Caco-2 (cell line): Measurements from ENCODE around the gene PRSS27. TPM values are rescaled to one million over a fixed set of nuclear protein-coding genes. Genes with fewer than 3 reads are reported as not detected.

Experiments
- BruUV-seq: library from RNA; stranded (reverse); fragments of 400-500 nt; replicated peaks from 2 replicates; lab custom pipeline; 2021; lab: Mats Ljungman, UMichigan
- CTCF ChIA-PET: fragments of 300-600 bp; sonication (Branson Sonifier 250); formaldehyde crosslinking; loops from one replicate; lab custom pipeline; 2022; ENCODE audit warnings: antibody characterized with exemption; lab: Charles Lee
- POLR2A ChIA-PET: fragments of 300-600 bp; sonication (Branson Sonifier 250); formaldehyde crosslinking; loops from one replicate; lab custom pipeline; 2022; ENCODE audit warnings: antibody characterized with exemption; lab: Charles Lee
- DNase-seq, 2 experiments: peaks; one replicate each; pipeline versions ENCODE4 v3.0.0 to v3.0.0-alpha.2; 2020 to 2022
- H3K27me3 ChIP-seq: replicated peaks from 2 replicates; pipeline ENCODE4 v1.6.0; 2011; ENCODE audit warnings: low read length; ENCODE audit not compliant: control insufficient read depth, insufficient read depth
- H3K36me3 ChIP-seq: 2 replicates; pipeline ENCODE4 v1.5.1; 2011; ENCODE audit warnings: low read length; ENCODE audit not compliant: control insufficient read depth, insufficient read depth
- H3K4me1 ChIP-seq: fragments of 250-450 bp; sonication (Bioruptor Pico); 2 replicates; pipeline ENCODE4 v1.5.1; 2020; ENCODE audit warnings: mild to moderate bottlenecking
- H3K4me3 ChIP-seq: 2 replicates; pipeline ENCODE4 v1.5.1; 2011; ENCODE audit warnings: low read depth, mild to moderate bottlenecking, control low read depth, low read length
- H3K9me3 ChIP-seq: fragments of 250-450 bp; sonication (Bioruptor Pico); 2 replicates; pipeline ENCODE4 v1.5.1; 2020; ENCODE audit warnings: mild to moderate bottlenecking, moderate library complexity
- H3K27ac Mint-ChIP-seq: one replicate; pipeline ENCODE4 v1.8.0; 2022; ENCODE audit warnings: mixed read lengths; ENCODE audit not compliant: unreplicated experiment
- H3K27me3 Mint-ChIP-seq: one replicate; pipeline ENCODE4 v1.8.0; 2022; ENCODE audit warnings: mixed read lengths; ENCODE audit not compliant: insufficient read depth, unreplicated experiment
- H3K36me3 Mint-ChIP-seq: one replicate; pipeline ENCODE4 v1.8.0; 2022; ENCODE audit warnings: mild to moderate bottlenecking, mixed read lengths; ENCODE audit not compliant: insufficient read depth, unreplicated experiment
- H3K4me1 Mint-ChIP-seq: one replicate; pipeline ENCODE4 v1.8.0; 2022; ENCODE audit warnings: low read depth, mixed read lengths; ENCODE audit not compliant: unreplicated experiment
- H3K4me3 Mint-ChIP-seq: one replicate; pipeline ENCODE4 v1.8.0; 2022; ENCODE audit warnings: mild to moderate bottlenecking, moderate library complexity, mixed read lengths; ENCODE audit not compliant: unreplicated experiment
- H3K9me3 Mint-ChIP-seq: one replicate; pipeline ENCODE4 v1.8.0; 2022; ENCODE audit warnings: mixed read lengths; ENCODE audit not compliant: unreplicated experiment
- intact Hi-C: fragments of 100-400 bp; cut with micrococcal nuclease; formaldehyde crosslinking; loops from one replicate; pipeline ENCODE4 v1.10.0; 2022; ENCODE audit not compliant: unreplicated experiment
- total RNA-seq: library from RNA; stranded (reverse); gene quantifications from 2 replicates; pipeline ENCODE4 v1.2.3, GENCODE V29; 2022
- TF ChIP-seq, protein P1 (sequence below), 2 experiments: fragments of 200-600 bp in 1 of 2; IDR thresholded peaks; 1 replicate in 1 of 2; 2 replicates in 1 of 2; pipeline versions ENCODE4 v1.5.1 to v1.8.0; 2011 to 2022; ENCODE audit warnings: antibody characterized with exemption in 1 of 2, control low read depth in 1 of 2, inconsistent platforms in 1 of 2, low read depth in 1 of 2, low read length in 1 of 2, mild to moderate bottlenecking in 1 of 2, moderate library complexity in 1 of 2; ENCODE audit not compliant: insufficient read depth in 1 of 2, severe bottlenecking in 1 of 2, unreplicated experiment in 1 of 2

PRSS27 gene
- total RNA-seq, 1 experiment from 2014 or later = 1.1 TPM

DNA sequence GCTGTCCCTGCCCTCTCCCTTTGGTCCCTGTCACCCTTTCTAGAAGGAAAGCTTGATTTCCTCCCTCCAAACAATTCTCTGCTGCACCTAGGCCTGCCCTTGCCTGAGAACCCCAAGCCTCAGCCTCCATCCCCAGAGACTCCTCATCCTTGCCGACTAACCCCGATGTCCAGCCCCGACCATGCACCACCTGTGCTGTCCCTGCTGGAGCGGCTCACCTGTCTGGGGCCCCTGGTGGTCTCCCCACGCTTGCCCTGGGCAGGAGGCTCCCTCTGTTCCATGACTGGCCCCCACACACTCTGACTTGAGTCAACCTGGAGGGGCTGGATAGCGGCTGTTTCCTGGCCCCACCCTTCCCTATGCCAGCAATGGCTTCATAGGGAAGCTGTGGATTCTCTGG, 20.5 kb upstream of the PRSS27 start:
- CTCF ChIA-PET = no interaction called here
- POLR2A ChIA-PET = no interaction called here
- Mint-ChIP-seq H3K27me3 (no peaks in the 10 kb centered on the region), H3K4me1 (no peaks in the 10 kb centered on the region), H3K4me3 (no peak overlapping the region), H3K36me3 (no peaks in the 10 kb centered on the region), H3K27ac (peak overlapping the region; percentile 53), H3K9me3 (no peaks in the 10 kb centered on the region)
- no peaks in the 10 kb centered on the region for H3K36me3 ChIP-seq
- no peak for DNase-seq
- no peaks in the 10 kb centered on the region for H3K4me1 ChIP-seq
- no peak overlapping the region for H3K4me3 ChIP-seq
- intact Hi-C loops = no loop called here
- no TSS peak for BruUV-seq
- no peaks in the 10 kb centered on the region for H3K9me3 ChIP-seq
- no peaks in the 10 kb centered on the region for H3K27me3 ChIP-seq
- TF ChIP-seq, protein P1, sequence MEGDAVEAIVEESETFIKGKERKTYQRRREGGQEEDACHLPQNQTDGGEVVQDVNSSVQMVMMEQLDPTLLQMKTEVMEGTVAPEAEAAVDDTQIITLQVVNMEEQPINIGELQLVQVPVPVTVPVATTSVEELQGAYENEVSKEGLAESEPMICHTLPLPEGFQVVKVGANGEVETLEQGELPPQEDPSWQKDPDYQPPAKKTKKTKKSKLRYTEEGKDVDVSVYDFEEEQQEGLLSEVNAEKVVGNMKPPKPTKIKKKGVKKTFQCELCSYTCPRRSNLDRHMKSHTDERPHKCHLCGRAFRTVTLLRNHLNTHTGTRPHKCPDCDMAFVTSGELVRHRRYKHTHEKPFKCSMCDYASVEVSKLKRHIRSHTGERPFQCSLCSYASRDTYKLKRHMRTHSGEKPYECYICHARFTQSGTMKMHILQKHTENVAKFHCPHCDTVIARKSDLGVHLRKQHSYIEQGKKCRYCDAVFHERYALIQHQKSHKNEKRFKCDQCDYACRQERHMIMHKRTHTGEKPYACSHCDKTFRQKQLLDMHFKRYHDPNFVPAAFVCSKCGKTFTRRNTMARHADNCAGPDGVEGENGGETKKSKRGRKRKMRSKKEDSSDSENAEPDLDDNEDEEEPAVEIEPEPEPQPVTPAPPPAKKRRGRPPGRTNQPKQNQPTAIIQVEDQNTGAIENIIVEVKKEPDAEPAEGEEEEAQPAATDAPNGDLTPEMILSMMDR (IDR thresholded peaks at IDR 0.05; ENCODE audit: insufficient read depth in 1 of 2, low read depth in 1 of 2, low read length in 1 of 2, severe bottlenecking in 1 of 2, unreplicated experiment in 1 of 2) = no peak

DNA sequence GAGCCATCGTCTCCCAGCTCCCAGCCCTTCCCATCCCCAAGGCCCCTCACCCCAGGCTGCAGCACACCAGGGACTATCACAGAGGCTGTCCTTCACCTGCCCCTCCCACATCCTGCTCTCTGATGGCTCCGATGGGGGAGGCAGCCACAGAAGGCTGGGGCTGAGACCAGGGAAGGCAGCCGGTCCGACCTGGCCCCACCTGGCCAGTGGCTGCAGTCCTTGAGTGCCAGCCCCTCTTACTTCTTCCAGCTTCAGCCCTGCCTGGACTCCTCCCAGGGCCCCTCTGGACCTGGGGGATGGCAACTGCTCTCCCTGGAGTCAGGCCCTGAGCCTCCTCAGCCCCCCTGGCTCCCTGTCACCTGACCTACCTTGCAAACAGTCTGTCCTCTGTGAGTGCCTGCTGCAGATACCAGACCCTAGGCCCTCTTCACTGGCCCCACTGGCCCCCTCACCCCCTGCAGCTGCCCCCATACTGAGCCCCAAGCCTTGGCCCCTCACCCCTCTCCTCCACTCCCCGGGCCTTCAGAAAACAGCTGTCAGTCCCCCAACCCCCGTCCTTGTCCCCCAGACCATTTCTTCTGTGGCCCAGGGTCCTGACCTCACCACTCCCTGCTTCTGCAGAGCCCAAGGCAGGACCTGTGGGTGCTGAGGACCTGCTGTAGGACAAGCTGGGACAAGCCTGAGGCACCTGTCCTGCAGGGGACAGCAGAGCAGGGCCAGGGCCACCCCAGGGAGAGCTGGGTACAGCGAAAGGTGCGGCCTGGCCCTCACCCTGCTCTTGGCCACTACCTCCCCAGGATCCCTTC, 19.8 kb upstream of the PRSS27 start:
- Mint-ChIP-seq H3K36me3 (no peaks in the 10 kb centered on the region), H3K9me3 (no peaks in the 10 kb centered on the region), H3K4me1 (no peaks in the 10 kb centered on the region), H3K27me3 (no peaks in the 10 kb centered on the region), H3K27ac (peak overlapping the region; percentile 53), H3K4me3 (no peak overlapping the region)
- H3K4me3 ChIP-seq = no peak overlapping the region
- ChIA-PET CTCF (no interaction called here), POLR2A (interaction anchor here (1.7 kb wide), 1 partner anchor 12 kb away, joined by 5 read pairs; the partner anchor contains the start of gene SRRM2)
- no peaks in the 10 kb centered on the region for H3K9me3 ChIP-seq
- DNase-seq = no peak
- no peaks in the 10 kb centered on the region for H3K27me3 ChIP-seq
- no TSS peak for BruUV-seq
- no peaks in the 10 kb centered on the region for H3K4me1 ChIP-seq
- TF ChIP-seq, protein P1 (IDR thresholded peaks at IDR 0.05; ENCODE audit: insufficient read depth in 1 of 2, low read depth in 1 of 2, low read length in 1 of 2, severe bottlenecking in 1 of 2, unreplicated experiment in 1 of 2) = no peak
- intact Hi-C loops = no loop called here
- H3K36me3 ChIP-seq = no peaks in the 10 kb centered on the region

DNA sequence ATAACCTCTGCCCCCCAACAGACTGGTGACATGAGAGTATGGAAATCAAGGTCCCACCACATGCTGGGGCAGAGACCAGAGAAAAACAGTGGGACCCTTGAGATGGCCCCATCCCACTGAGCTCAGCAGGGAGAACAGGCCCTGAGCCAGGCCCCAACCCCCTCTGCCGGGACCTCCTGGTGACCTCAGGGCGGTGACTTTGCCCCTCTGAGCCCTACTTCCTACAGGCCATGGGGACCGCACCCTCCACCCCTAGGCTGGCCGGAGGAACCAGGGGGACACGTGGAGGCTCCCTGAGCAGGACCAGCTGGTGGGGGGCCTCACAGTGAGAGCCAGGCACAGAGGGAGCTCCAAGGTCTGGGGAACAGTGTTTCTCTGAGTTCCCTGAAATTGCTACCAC, 18.6 kb upstream of the PRSS27 start:
- H3K27ac Mint-ChIP-seq = no peak overlapping the region
- Histone ChIP-seq H3K27me3 (no peaks in the 10 kb centered on the region), H3K9me3 (no peaks in the 10 kb centered on the region), H3K4me1 (no peaks in the 10 kb centered on the region), H3K36me3 (no peaks in the 10 kb centered on the region), H3K4me3 (no peak overlapping the region)
- no peak for DNase-seq
- TF ChIP-seq, protein P1 (IDR thresholded peaks at IDR 0.05; ENCODE audit: insufficient read depth in 1 of 2, low read depth in 1 of 2, low read length in 1 of 2, severe bottlenecking in 1 of 2, unreplicated experiment in 1 of 2) = no peak
- no peaks in the 10 kb centered on the region for H3K27me3 Mint-ChIP-seq
- H3K9me3 Mint-ChIP-seq = no peaks in the 10 kb centered on the region
- H3K4me3 Mint-ChIP-seq = no peak overlapping the region
- intact Hi-C loops = no loop called here
- no TSS peak for BruUV-seq
- H3K36me3 Mint-ChIP-seq = no peaks in the 10 kb centered on the region
- CTCF ChIA-PET = interaction anchor here (0.6 kb wide), 1 partner anchor 22 kb away, joined by 3 read pairs; no protein-coding TSS in a partner anchor
- POLR2A ChIA-PET = interaction anchor here (1.7 kb wide), 1 partner anchor 13 kb away, joined by 5 read pairs; the partner anchor contains the start of gene SRRM2
- no peaks in the 10 kb centered on the region for H3K4me1 Mint-ChIP-seq
